Stimulated activated CD8-positive, alpha-beta memory T cell treated with anti-CD3 and anti-CD28 coated beads, Interleukin-15, amount 100 ng/mL, for 1 hour (primary cell): ENCODE measurements around the gene AOPEP.
A peak's percentile ranks its signal among the peaks of the same experiment; 100 is the strongest.

Experiments used
- DNase-seq: peaks from one replicate; pipeline ENCODE4 v3.0.0-alpha.2; 2020; ENCODE audit warnings: low read depth

AOPEP gene

GRCh38 chr9:95037789-95038521, 311.5 kb downstream of the AOPEP start:
- DNase-seq = no peak

DNA sequence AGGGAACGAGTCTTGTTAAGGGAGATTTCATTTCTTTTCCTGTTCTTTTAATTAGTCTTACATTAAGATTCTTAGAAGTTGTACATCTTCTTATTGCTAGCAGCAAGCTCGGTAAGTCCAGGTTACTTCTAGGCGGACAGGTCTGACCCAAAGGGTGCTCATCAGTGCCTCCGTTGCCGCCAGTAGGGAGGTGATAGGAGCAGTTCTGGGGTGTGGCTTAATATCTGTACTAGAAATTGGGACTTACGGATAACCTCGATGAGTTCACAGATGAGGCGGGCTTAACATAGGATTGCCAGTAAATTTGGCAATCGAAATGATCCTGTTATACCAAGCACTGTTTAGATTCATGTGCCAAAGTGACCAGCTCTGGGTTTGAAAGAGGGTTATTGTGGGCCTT, 312.2 kb downstream of the AOPEP start:
- no peak for DNase-seq

GRCh38 chr9:95040106-95040505, 313.6 kb downstream of the AOPEP start:
- DNase-seq = no peak

GRCh38 chr9:95043826-95044225, 317.3 kb downstream of the AOPEP start:
- DNase-seq = no peak

GRCh38 chr9:95044731-95045508, 318.4 kb downstream of the AOPEP start:
- no peak for DNase-seq

DNA sequence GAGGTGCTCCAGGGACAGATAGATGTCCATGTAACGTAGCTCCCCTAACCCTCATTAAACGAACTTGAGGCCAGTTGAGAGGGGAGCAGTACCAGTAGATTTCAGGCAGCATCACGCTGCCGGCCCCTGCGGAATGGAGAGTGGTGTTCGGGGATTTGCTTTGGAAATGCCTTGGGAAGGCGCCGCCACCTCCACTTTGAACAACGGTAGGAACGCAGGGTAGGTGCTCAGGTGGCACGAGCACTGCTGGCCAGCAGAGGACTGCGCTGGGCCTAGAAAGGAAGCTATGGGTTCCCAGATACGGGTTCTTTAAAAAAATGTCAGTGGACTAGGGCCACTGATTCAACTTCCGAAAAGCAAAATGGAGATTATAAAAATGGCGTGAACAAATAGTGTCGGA, 319.3 kb downstream of the AOPEP start:
- DNase-seq = no peak

- DNase-seq = no peak
Observed at GRCh38 chr9:95047452-95048224, 321.1 kb downstream of the AOPEP start.

DNA sequence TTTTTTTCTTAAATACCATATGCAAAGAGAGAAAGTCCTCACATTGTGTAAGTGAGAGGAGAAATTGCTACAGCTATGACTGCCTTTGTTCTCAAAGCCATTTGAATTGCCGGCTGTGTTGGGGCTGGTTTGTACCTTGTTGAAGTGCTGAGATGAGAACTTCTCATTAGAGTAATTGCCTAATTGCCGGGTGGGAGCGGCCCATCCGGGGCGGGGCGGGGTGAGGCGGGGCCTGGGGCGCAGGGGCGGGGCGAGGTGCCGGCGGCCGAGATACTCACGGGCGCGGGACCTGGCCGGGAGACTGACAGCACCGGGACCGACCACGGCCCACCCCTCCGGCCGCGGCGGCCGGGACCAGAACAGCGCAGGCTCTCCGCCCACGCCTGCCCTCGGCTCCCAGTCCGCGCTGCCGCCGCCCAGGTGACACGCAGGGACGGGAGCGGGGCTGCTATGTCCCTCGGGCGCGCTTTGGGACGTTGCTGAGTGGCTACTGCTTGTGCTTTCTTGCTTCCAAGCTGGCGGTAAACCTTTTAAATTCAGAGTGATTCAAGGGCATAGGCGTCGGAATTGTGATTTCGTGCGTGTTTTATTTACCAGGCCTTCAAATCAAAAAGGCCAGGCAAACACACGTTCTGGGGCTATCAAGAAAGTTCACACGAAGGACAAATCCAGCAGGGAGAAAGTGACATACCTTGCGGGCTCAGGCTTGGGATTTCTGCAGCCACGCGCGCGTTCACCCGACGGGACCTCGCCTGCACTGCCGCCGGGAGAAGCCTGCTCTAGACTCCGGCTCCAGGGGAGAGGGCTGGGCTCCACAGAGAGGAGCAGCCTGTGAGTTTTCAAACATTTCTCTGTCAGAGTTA, 322.0 kb downstream of the AOPEP start:
- DNase-seq = peak; percentile 22

DNA sequence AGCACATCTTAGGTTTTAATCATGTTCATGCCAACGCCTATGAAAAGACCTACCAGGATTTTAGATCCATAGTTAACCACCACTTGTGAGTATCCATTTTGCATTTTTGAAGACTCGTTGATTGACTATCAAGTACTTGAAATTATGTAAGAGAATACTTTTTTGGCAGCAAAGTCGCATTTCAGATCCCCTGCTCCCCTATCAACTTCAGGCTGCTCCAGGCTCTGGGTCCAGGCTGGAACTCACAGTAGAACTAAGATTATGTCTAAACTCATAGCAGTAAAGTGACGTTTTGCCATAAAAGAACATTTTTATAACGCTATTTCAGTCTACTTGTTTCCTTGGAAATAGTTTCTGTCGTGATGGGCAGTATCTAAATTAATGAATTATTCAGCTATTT, 323.3 kb downstream of the AOPEP start:
- no peak for DNase-seq

- no peak for DNase-seq
Observed at GRCh38 chr9:95053611-95054570, 327.4 kb downstream of the AOPEP start.

DNA sequence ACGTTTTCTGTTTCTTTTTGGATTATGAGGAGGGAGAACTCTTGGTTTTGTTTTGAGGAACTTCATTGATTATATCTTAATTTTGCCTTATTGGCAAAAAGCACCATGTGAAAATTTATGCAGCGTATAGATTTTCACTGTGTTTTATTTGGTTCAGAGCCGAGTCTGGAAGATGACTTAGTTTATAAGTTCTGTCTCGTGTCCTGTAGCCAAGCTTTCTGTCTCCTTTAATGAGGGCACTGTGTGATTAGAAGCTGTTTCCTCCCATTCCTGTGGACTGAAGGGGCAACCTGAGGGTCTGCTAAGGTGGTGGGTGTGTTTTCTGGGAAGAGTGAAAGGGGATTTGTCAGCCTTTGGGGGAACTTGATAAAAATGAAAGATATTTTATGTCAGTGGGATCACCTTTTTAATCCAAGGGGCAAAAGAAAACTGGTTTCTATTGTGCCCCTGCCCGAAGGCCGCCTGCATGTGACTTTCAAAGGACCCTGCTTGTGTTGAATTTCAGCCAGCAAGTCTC, 328.9 kb downstream of the AOPEP start:
- no peak for DNase-seq

- no peak for DNase-seq
Observed at GRCh38 chr9:95055851-95056551, 329.5 kb downstream of the AOPEP start.

DNA sequence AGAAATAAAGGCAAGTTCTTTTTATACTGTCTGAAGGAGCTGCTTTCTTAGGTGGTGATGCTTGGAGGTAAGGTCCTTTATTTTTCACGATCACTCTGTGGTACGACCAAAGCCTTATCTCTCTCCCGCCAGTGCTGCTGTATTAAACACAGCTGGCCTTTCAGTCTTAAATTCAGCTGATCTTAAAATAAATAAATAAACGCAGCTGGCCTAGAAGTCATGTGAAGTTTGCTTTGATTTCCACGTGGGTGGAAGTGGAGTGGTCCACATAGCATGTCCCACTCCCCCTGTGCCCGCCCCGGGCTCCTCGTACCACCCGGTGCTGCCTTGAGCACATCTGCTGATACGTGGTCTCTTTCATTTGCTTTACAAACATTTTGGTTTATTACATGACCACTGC, 330.6 kb downstream of the AOPEP start:
- no peak for DNase-seq

DNA sequence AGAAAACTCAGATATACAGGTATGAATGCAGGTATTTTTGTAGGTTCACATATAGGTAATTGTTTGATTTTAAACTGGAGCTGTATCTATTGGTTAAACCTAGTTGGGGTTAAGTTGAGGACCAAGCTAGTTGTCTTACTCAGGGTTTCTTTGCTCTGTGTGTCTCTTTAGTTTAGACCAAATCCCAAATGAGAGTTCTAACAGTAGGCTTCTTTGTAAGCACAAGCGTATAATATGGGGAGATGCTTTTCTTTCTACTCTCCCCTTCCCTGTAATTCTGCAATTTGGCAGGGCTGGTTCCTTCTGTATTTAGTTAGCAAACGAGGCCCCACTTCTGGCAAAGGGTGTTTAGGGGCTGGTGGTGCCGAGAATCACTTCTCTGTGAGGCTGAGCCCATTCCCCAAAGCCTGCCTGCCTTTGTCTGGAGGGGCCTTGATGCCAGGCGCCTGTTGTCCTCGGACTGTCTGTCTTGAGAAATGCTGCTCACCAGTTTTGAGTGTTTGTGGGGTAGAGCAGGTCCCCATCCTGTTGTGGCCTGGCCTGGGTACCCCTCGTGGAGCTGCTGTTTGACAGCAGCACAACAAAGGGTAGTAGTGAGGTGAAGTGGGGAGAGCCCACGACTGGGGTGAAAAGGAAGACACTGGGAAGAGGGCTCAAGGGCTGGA, 331.8 kb downstream of the AOPEP start:
- no peak for DNase-seq

DNA sequence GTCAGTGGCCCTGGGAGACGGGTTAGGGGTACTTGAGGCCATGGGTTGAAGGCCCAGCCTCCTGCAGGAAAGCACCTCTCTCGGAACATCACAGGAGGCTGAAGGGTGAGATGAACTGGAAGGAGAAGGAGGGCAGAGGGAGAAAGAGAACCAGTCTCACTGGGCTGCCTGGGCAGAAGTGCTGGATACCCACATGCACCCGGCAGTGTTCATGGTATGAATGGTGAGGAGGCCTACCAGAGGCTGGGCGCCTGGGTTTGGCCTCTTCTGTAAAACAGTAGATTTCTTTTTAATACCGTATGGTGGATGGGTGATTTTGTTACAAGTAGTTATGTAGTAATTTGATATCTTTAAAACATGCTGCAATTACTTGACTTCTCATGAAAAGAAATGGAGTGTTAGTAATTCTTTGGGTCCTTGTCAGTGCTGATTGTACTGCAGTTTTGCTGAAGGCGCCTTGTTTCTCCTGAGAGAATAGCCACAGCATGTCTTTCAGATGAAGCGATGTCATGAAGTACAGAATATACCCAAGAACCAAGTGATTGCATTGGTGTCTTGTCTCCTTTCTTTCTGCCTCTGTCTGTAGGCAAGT, 332.4 kb downstream of the AOPEP start:
- DNase-seq = no peak

GRCh38 chr9:95060234-95060633, 333.7 kb downstream of the AOPEP start:
- no peak for DNase-seq

DNA sequence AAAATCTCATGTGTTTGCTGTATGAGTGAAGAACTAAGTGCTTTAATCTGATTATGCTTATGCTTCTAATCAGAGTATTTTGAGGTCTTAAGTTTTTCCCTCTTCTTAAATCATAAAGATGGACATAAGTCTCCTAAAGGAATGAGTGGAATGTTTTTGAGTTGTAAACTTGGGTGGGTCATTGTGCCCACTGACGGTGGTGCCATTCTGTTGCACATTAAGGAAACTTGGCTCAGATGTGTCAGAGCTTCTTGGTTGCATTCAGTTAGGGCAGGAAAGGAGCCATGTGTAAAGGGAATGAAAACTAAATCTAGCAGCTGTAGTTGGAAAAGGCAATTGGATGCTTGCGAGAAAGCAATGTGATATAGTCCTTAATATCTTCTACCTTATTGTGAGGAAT, 334.4 kb downstream of the AOPEP start:
- no peak for DNase-seq

GRCh38 chr9:95061916-95062595, 335.6 kb downstream of the AOPEP start:
- no peak for DNase-seq
